ENCODE results near the gene HIVEP2. TPM values are rescaled to one million over a fixed set of nuclear protein-coding genes. Genes with fewer than 3 reads are reported as not detected.
A peak's percentile ranks its signal among the peaks of the same experiment; 100 is the strongest.

Gene HIVEP2
- total and polyA plus RNA-seq, 10 donors = 2.5 to 41.3 (median 30.3) TPM

GRCh38 chr6:142867988-142868812, 76.8 kb downstream of the HIVEP2 start:
- intact Hi-C loops (cut with DNase I; ENCODE audit: low total_unique reads) = no loop called here
- peak overlapping the region; percentile 9 to 61 (median 45) for H3K27ac ChIP-seq
- H3K4me1 ChIP-seq = peaks cover 29 to 96% (median 60%) of the 10 kb centered on the region in 6 donors
- WGBS, 5 donors = 7 to 26% (median 20%) methylated on average over 5 of the region's 5 CpGs
- no peaks in the 10 kb centered on the region for H3K27me3 ChIP-seq (replicated peaks in 1 of 7)
- TF ChIP-seq CTCF (IDR thresholded peaks at IDR 0.05 in 8 of 11, conservative IDR thresholded peaks at IDR 0.05 in 3 of 11) (no peak), POLR2AphosphoS5 (IDR thresholded peaks at IDR 0.05) (peak in 1 of 3 donors; percentile 74)
- no peaks in the 10 kb centered on the region for H3K9me3 ChIP-seq
- H3K36me3 ChIP-seq = no peaks in the 10 kb centered on the region
- peak overlapping the region in 3 of 8 donors; percentile 0 to 36 (median 0) for H3K4me3 ChIP-seq
- DNase-seq = no peak

- WGBS, 5 donors = 34 to 45% (median 40%) methylated on average over 4 of the region's 4 CpGs
- Histone ChIP-seq H3K27me3 (replicated peaks in 1 of 7) (no peaks in the 10 kb centered on the region), H3K36me3 (no peaks in the 10 kb centered on the region), H3K4me3 (peak overlapping the region in 3 of 8 donors; percentile 0 to 36 (median 0)), H3K27ac (peak overlapping the region; percentile 4 to 61 (median 45)), H3K4me1 (peaks cover 27 to 89% (median 52%) of the 10 kb centered on the region in 6 donors), H3K9me3 (no peaks in the 10 kb centered on the region)
- TF ChIP-seq POLR2A (IDR thresholded peaks at IDR 0.05) (no peak), POLR2AphosphoS5 (IDR thresholded peaks at IDR 0.05) (no peak), CTCF (IDR thresholded peaks at IDR 0.05 in 8 of 11, conservative IDR thresholded peaks at IDR 0.05 in 3 of 11) (no peak)
- DNase-seq = no peak
- intact Hi-C loops (cut with DNase I; ENCODE audit: low total_unique reads) = no loop called here
Observed at GRCh38 chr6:142867355-142867801, 77.6 kb downstream of the HIVEP2 start.

- WGBS, 5 donors = 83 to 92% (median 87%) methylated on average over 2 of the region's 2 CpGs
- no peaks in the 10 kb centered on the region for H3K36me3 ChIP-seq
- H3K4me1 ChIP-seq = peaks cover 17 to 86% (median 37%) of the 10 kb centered on the region in 6 donors
- intact Hi-C loops (cut with DNase I; ENCODE audit: low total_unique reads) = no loop called here
- H3K4me3 ChIP-seq = no peak overlapping the region
- DNase-seq = no peak
- H3K27ac ChIP-seq = no peak overlapping the region
- no peaks in the 10 kb centered on the region for H3K9me3 ChIP-seq
- no peaks in the 10 kb centered on the region for H3K27me3 ChIP-seq (replicated peaks in 1 of 7)
- TF ChIP-seq POLR2A (IDR thresholded peaks at IDR 0.05) (no peak), CTCF (IDR thresholded peaks at IDR 0.05 in 8 of 11, conservative IDR thresholded peaks at IDR 0.05 in 3 of 11) (no peak), POLR2AphosphoS5 (IDR thresholded peaks at IDR 0.05) (no peak)
Observed at GRCh38 chr6:142863981-142864380, 81.0 kb downstream of the HIVEP2 start.

- peaks cover 2 to 86% (median 36%) of the 10 kb centered on the region in 6 donors for H3K4me1 ChIP-seq
- intact Hi-C loops (cut with DNase I; ENCODE audit: low total_unique reads) = no loop called here
Observed at GRCh38 chr6:142861711-142862110, 83.3 kb downstream of the HIVEP2 start.

More at GRCh38 chr6:142861711-142862110, 83.3 kb downstream of the HIVEP2 start:
- WGBS, 5 donors = 61 to 81% (median 67%) methylated on average over 3 of the region's 3 CpGs
- Histone ChIP-seq H3K9me3 (no peaks in the 10 kb centered on the region), H3K27me3 (replicated peaks in 1 of 7) (no peaks in the 10 kb centered on the region), H3K36me3 (no peaks in the 10 kb centered on the region), H3K4me3 (no peak overlapping the region), H3K27ac (no peak overlapping the region)
- DNase-seq = no peak
- no peak for TF ChIP-seq CTCF (IDR thresholded peaks at IDR 0.05 in 8 of 11, conservative IDR thresholded peaks at IDR 0.05 in 3 of 11)
- TF ChIP-seq POLR2AphosphoS5 (IDR thresholded peaks at IDR 0.05) = no peak
- no peak for TF ChIP-seq POLR2A (IDR thresholded peaks at IDR 0.05)
